Neural progenitor cell (in vitro differentiated cells): ENCODE data around the gene CPNE8. TPM values are rescaled to one million over a fixed set of nuclear protein-coding genes. Genes with fewer than 3 reads are reported as not detected.

Experiments used
- DNase-seq: peaks from one replicate; pipeline ENCODE4 v3.0.0-alpha.2; 2016; ENCODE audit warnings: low spot score
- H2AFZ ChIP-seq: fragments of 200-600 bp; sonication (generic); replicated peaks from 2 replicates; pipeline ENCODE4 v1.6.1; 2016; ENCODE audit warnings: antibody characterized with exemption
- H3F3A ChIP-seq: fragments of 200-600 bp; sonication (generic); 2 replicates; pipeline ENCODE4 v1.6.1; 2016; ENCODE audit warnings: antibody characterized with exemption, low read depth
- H3K27ac ChIP-seq: fragments of 200-600 bp; sonication (generic); 2 replicates; pipeline ENCODE4 v1.5.1; 2016; ENCODE audit warnings: mild to moderate bottlenecking
- H3K27me3 ChIP-seq: fragments of 200-600 bp; sonication (generic); 2 replicates; pipeline ENCODE4 v1.6.1; 2016; ENCODE audit warnings: mild to moderate bottlenecking, moderate library complexity
- H3K36me3 ChIP-seq: fragments of 200-600 bp; sonication (generic); 2 replicates; pipeline ENCODE4 v1.5.1; 2016
- H3K4me1 ChIP-seq: fragments of 200-600 bp; sonication (generic); 2 replicates; pipeline ENCODE4 v1.6.1; 2016; ENCODE audit warnings: mixed run types
- H3K4me2 ChIP-seq: fragments of 200-600 bp; sonication (generic); 2 replicates; pipeline ENCODE4 v1.6.1; 2016
- H3K4me3 ChIP-seq: fragments of 200-600 bp; sonication (generic); 2 replicates; pipeline ENCODE4 v1.5.1; 2016
- H3K79me2 ChIP-seq: fragments of 200-600 bp; sonication (generic); 2 replicates; pipeline ENCODE4 v1.6.1; 2016; ENCODE audit warnings: low read depth
- H3K9ac ChIP-seq: fragments of 200-600 bp; sonication (generic); 2 replicates; pipeline ENCODE4 v1.6.1; 2016
- H3K9me3 ChIP-seq: fragments of 200-600 bp; sonication (generic); 2 replicates; pipeline ENCODE4 v1.5.1; 2016; ENCODE audit warnings: low read depth
- H4K20me1 ChIP-seq: fragments of 200-600 bp; sonication (generic); 2 replicates; pipeline ENCODE4 v1.6.1; 2016; ENCODE audit warnings: low read depth
- H3K27ac Mint-ChIP-seq: 3 replicates; pipeline ENCODE4 v1.8.0; 2021; ENCODE audit warnings: mixed read lengths
- H3K27me3 Mint-ChIP-seq: 2 replicates; pipeline ENCODE4 v1.8.0; 2022; ENCODE audit warnings: low read depth, mild to moderate bottlenecking, inconsistent platforms, moderate library complexity, mixed read lengths; ENCODE audit not compliant: insufficient read depth
- H3K36me3 Mint-ChIP-seq: 3 replicates; pipeline ENCODE4 v1.8.0; 2021; ENCODE audit warnings: mixed read lengths
- H3K4me1 Mint-ChIP-seq: 3 replicates; pipeline ENCODE4 v1.8.0; 2021; ENCODE audit warnings: mixed read lengths
- H3K4me3 Mint-ChIP-seq: 3 replicates; pipeline ENCODE4 v1.8.0; 2021; ENCODE audit warnings: mild to moderate bottlenecking, moderate library complexity, mixed read lengths
- H3K9me3 Mint-ChIP-seq: 3 replicates; pipeline ENCODE4 v1.8.0; 2020; ENCODE audit warnings: mixed read lengths
- EZH2 ChIP-seq: fragments of 200-600 bp; sonication (generic); IDR thresholded peaks from 2 replicates; pipeline ENCODE4 v1.6.1; 2017; ENCODE audit warnings: antibody characterized with exemption, mild to moderate bottlenecking, moderate library complexity
- EZH2phosphoT487 ChIP-seq: fragments of 200-600 bp; sonication (generic); IDR thresholded peaks from 2 replicates; pipeline ENCODE4 v1.6.1; 2017; ENCODE audit warnings: antibody characterized with exemption
- total RNA-seq: library from RNA; depleted of rRNA; stranded (reverse); fragments of >200 nt; gene quantifications from 2 replicates; pipeline ENCODE4 v1.2.3, GENCODE V29; 2015; ENCODE audit warnings: low replicate concordance
- TF ChIP-seq, protein P1 (sequence below): fragments of 200-600 bp; sonication (generic); IDR thresholded peaks from 2 replicates; pipeline ENCODE4 v1.5.1; 2017; ENCODE audit warnings: antibody characterized with exemption, mild to moderate bottlenecking

Gene CPNE8
- total RNA-seq, 1 donor from 2014 or later: 19.5 TPM

DNA sequence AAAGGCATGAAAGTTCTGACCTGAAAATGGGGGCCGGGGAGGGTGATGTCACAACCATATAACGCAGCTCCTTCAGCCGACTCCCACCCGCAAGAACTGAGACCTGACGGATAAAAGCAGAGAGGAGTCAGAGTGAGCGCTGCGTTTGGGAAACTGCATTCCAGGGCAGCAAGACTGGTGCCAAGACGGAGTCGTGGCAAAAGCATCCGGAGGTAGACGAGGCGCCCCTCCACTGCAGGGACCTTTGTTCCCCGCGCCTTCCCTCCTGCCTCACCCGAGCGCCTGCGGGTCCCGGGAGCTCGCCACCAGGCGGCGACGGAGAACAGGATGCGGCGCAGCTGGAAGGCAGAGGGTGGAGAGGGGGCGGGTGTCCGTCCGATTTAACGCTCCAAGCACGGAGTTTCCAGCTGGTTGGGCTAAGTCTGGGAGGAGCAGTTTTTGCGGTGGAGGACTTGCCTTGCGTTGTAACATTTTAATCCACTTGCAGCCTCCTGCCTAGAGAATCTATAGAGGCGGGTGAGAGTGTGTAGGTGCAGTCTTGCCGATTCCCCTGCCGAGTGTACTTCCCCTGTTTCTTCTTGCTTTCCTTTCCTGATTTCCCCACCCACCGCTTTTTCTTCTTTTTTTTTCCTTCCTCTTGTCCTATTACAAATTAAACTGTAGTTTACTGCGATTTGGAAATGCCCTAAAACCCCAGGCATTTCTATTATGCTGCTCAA lies 1.2 kb upstream of the CPNE8 start:
- Mint-ChIP-seq H3K36me3 (no peaks in the 10 kb centered on the region), H3K4me3 (peak overlapping the region; percentile 86), H3K9me3 (no peaks in the 10 kb centered on the region), H3K27ac (peak overlapping the region; percentile 89), H3K27me3 (peaks cover 6% of the 10 kb centered on the region), H3K4me1 (peaks cover 15% of the 10 kb centered on the region)
- Histone ChIP-seq H3K4me3 (peak overlapping the region; percentile 66), H3K4me1 (peaks cover 9% of the 10 kb centered on the region), H3K4me2 (peak overlapping the region; percentile 94), H3K27me3 (no peaks in the 10 kb centered on the region), H2AFZ (peak overlapping the region; percentile 91), H3K36me3 (no peaks in the 10 kb centered on the region), H3K9ac (no peak overlapping the region), H4K20me1 (no peaks in the 10 kb centered on the region), H3K27ac (no peak overlapping the region), H3K79me2 (no peaks in the 10 kb centered on the region), H3F3A (peaks cover 22% of the 10 kb centered on the region), H3K9me3 (no peaks in the 10 kb centered on the region)
- DNase-seq: peak; percentile 96
- TF ChIP-seq EZH2phosphoT487: no peak
- no peak for TF ChIP-seq EZH2
- TF ChIP-seq, protein P1, sequence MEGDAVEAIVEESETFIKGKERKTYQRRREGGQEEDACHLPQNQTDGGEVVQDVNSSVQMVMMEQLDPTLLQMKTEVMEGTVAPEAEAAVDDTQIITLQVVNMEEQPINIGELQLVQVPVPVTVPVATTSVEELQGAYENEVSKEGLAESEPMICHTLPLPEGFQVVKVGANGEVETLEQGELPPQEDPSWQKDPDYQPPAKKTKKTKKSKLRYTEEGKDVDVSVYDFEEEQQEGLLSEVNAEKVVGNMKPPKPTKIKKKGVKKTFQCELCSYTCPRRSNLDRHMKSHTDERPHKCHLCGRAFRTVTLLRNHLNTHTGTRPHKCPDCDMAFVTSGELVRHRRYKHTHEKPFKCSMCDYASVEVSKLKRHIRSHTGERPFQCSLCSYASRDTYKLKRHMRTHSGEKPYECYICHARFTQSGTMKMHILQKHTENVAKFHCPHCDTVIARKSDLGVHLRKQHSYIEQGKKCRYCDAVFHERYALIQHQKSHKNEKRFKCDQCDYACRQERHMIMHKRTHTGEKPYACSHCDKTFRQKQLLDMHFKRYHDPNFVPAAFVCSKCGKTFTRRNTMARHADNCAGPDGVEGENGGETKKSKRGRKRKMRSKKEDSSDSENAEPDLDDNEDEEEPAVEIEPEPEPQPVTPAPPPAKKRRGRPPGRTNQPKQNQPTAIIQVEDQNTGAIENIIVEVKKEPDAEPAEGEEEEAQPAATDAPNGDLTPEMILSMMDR: peak; percentile 88

DNA sequence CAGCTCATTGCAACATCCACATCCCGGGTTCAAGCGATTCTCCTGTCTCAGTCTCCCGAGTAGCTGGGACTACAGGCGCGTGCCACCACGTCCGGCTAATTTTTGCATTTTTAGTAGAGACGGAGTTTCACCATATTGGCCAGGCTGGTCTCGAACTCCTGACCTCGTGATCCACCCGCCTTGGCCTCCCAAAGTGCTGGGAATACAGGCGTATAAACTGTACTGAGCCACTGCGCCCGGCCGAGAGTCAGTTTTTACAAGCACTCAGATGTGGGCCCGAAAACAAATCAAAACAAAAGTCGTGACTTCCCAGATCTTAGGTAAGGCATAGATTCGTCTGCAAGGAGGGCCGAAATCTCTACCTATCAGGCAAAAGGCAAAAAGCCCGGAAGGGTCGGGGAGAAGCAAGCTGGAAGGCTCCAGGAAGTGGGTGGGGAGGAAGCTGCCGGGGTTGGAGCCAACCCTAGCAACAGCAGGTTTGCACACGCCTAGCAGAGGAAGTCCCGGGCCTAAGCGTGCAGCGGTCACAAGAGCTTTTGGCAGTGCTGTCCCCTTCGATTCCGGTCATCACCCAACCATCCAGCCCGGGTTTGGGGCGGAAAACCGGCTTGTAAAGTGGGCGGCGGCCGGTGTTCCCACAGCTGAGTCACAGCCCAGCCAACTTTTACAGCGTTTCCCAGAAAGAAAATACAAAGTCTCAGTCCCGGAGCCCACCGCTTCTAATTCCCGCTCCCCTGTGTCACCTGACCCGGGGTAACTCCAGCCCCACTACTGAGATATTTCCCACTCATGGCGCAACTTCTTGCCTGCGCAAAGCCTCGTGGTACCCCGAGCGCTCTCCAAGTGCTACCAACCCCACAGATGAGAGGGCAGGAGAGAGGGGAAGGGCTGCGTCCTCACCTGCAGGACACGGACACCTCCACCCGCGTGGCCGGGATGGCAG lies 583 bp downstream of the CPNE8 start:
- Mint-ChIP-seq H3K9me3 (no peaks in the 10 kb centered on the region), H3K27me3 (peaks cover 6% of the 10 kb centered on the region), H3K4me3 (peak overlapping the region; percentile 86), H3K4me1 (peaks cover 15% of the 10 kb centered on the region), H3K27ac (peak overlapping the region; percentile 84), H3K36me3 (no peaks in the 10 kb centered on the region)
- Histone ChIP-seq H3K9me3 (no peaks in the 10 kb centered on the region), H3K4me3 (peak overlapping the region; percentile 66), H3K9ac (no peak overlapping the region), H3K36me3 (no peaks in the 10 kb centered on the region), H3K4me1 (peaks cover 9% of the 10 kb centered on the region), H2AFZ (peak overlapping the region; percentile 91), H3F3A (peaks cover 22% of the 10 kb centered on the region), H3K4me2 (peak overlapping the region; percentile 94), H3K27me3 (no peaks in the 10 kb centered on the region), H4K20me1 (no peaks in the 10 kb centered on the region), H3K79me2 (no peaks in the 10 kb centered on the region), H3K27ac (no peak overlapping the region)
- peak; percentile 74 for DNase-seq
- TF ChIP-seq, protein P1: no peak
- peak; percentile 31 for TF ChIP-seq EZH2
- no peak for TF ChIP-seq EZH2phosphoT487

DNA sequence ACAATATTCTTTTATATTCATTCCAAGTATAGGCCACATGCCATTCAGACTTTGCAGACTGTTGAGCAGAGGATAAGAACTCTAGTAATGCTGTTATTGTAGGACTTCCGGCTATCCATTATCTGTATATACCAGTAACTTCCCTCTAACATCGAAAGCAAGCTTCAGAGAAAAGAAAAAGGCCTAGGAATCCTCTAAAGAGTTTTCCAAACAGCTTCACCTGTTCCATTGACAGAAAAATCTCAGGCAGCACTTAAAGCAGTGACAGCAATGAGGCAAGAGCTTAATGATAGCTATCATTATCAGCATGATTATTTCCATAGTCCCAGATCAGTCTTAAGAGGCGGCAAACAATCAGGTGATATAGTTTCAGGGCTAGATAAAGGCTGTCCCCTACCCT lies 1.8 kb downstream of the CPNE8 start:
- no peaks in the 10 kb centered on the region for H3K79me2 ChIP-seq
- no peak overlapping the region for H3K9ac ChIP-seq
- no peak overlapping the region for H3K27ac Mint-ChIP-seq
- peaks cover 25% of the 10 kb centered on the region for H3F3A ChIP-seq
- H2AFZ ChIP-seq: no peak overlapping the region
- peak overlapping the region; percentile 94 for H3K4me2 ChIP-seq
- H3K36me3 Mint-ChIP-seq: no peaks in the 10 kb centered on the region
- no peaks in the 10 kb centered on the region for H3K9me3 Mint-ChIP-seq
- H3K4me1 ChIP-seq: peaks cover 11% of the 10 kb centered on the region
- peaks cover 6% of the 10 kb centered on the region for H3K27me3 Mint-ChIP-seq
- H3K4me1 Mint-ChIP-seq: peaks cover 15% of the 10 kb centered on the region
- H3K27ac ChIP-seq: no peak overlapping the region
- H3K4me3 ChIP-seq: peak overlapping the region; percentile 11
- H3K4me3 Mint-ChIP-seq: no peak overlapping the region
- H3K9me3 ChIP-seq: no peaks in the 10 kb centered on the region
- no peak for DNase-seq
- no peaks in the 10 kb centered on the region for H3K27me3 ChIP-seq
- TF ChIP-seq, protein P1: no peak
- TF ChIP-seq EZH2phosphoT487 (no peak), EZH2 (no peak)
- no peaks in the 10 kb centered on the region for H3K36me3 ChIP-seq
- H4K20me1 ChIP-seq: no peaks in the 10 kb centered on the region
